ENCODE measurements around the gene SPCS2. TPM values are rescaled to one million over a fixed set of nuclear protein-coding genes. Genes with fewer than 3 reads are reported as not detected.

The SPCS2 gene
- total and polyA plus RNA-seq, 2 donors (not counting 3 experiments of a cell fraction or from before 2014, with no cell fraction given), result 88.9 to 140 TPM

GRCh38 chr11:74984070-74984469, 35.0 kb downstream of the SPCS2 start:
- H3K36me3 ChIP-seq (ENCODE audit: control insufficient read depth in 2 of 2, extremely low read depth in 1 of 2, insufficient read depth in 2 of 2, low read length in 2 of 2), result peaks cover 0 to 3% of the 10 kb centered on the region in 2 experiments
- TF ChIP-seq EZH2 (IDR thresholded peaks at IDR 0.05; ENCODE audit: borderline replicate concordance, low read depth, low read length, severe bottlenecking), result no peak
- no peak for TF ChIP-seq JUN (IDR thresholded peaks at IDR 0.05; ENCODE audit: borderline replicate concordance, insufficient read depth, insufficient read length, low read depth)
- no peak for TF ChIP-seq MYC (IDR thresholded peaks at IDR 0.05; ENCODE audit: low read depth, low read length)
- TF ChIP-seq CTCF (IDR thresholded peaks at IDR 0.05; ENCODE audit: extremely low read depth in 1 of 2, insufficient read depth in 1 of 2, low read depth in 1 of 2, low read length in 2 of 2), result no peak
- TF ChIP-seq FOS (IDR thresholded peaks at IDR 0.05; ENCODE audit: borderline replicate concordance, insufficient read depth, low read length), result no peak
- no peak for TF ChIP-seq GATA2 (IDR thresholded peaks at IDR 0.05; ENCODE audit: insufficient read depth, insufficient read length, low read depth, low read length)
- TF ChIP-seq POLR2AphosphoS5 (IDR thresholded peaks at IDR 0.05; ENCODE audit: insufficient read depth, low read depth, low read length), result no peak
- TF ChIP-seq POLR2A (IDR thresholded peaks at IDR 0.05; ENCODE audit: low read depth, low read length), result no peak
- TF ChIP-seq MAX (IDR thresholded peaks at IDR 0.05; ENCODE audit: insufficient read depth, insufficient read length), result no peak
- FAIRE-seq (no peak), DNase-seq (ENCODE audit: low read depth, low spot score) (no peak)
- no peaks in the 10 kb centered on the region for H3K9me1 ChIP-seq (replicated peaks; ENCODE audit: control insufficient read depth, extremely low read depth, insufficient read depth, low read length)
- CTCF ChIA-PET, result interaction anchor here (0.8 kb wide), 1 partner anchor 39 kb away, joined by 3 read pairs; no protein-coding TSS in a partner anchor
- BruUV-seq (replicated peaks), result no TSS peak
- POLR2A ChIA-PET, result no interaction called here
- dilution Hi-C loops (cut with MboI; ENCODE audit: extremely low pct_ligation_motif_present, low sequenced_read_pairs) (no loop called here), intact Hi-C loops (cut with micrococcal nuclease) (no loop called here)
- no peaks in the 10 kb centered on the region for H3K79me2 ChIP-seq (ENCODE audit: control insufficient read depth, insufficient read depth, low read length)
- H3K27me3 ChIP-seq (ENCODE audit: control insufficient read depth in 2 of 2, insufficient read depth in 2 of 2, low read length in 2 of 2), result no peaks in the 10 kb centered on the region
- H3K27ac ChIP-seq (ENCODE audit: insufficient read depth, low read depth, low read length), result no peak overlapping the region
- H3K9me3 ChIP-seq (replicated peaks; ENCODE audit: control insufficient read depth, insufficient read depth, low read length), result no peaks in the 10 kb centered on the region
- no peaks in the 10 kb centered on the region for H4K20me1 ChIP-seq (replicated peaks; ENCODE audit: control insufficient read depth, extremely low read depth, insufficient read depth, low read length)
- H3K9ac ChIP-seq (replicated peaks; ENCODE audit: extremely low read depth, insufficient read depth, low read length), result no peak overlapping the region
- H2AFZ ChIP-seq (ENCODE audit: low read depth, low read length), result no peak overlapping the region
- peaks cover 5% of the 10 kb centered on the region for H3K4me1 ChIP-seq (ENCODE audit: control insufficient read depth, extremely low read depth, insufficient read depth, low read length)
- no peak overlapping the region for H3K4me3 ChIP-seq (replicated peaks in 1 of 3; ENCODE audit: insufficient read depth in 1 of 3, low read depth in 1 of 3, low read length in 3 of 3)
- H3K4me2 ChIP-seq (ENCODE audit: insufficient read depth, low read length), result no peak overlapping the region
